Skeletal muscle tissue (tissue), 4 donors: ENCODE data around the gene BICC1. TPM values are rescaled to one million over a fixed set of nuclear protein-coding genes. Genes with fewer than 3 reads are reported as not detected.

Source experiments
- H3K27ac ChIP-seq: one replicate; pipeline ENCODE4 v1.7.0; 2013; ENCODE audit warnings: mild to moderate bottlenecking, low read depth, low read length, inconsistent platforms
- H3K27me3 ChIP-seq, 3 donors: one replicate each; pipeline ENCODE4 v1.7.0; 2013; ENCODE audit warnings: low read length in 3 of 3; ENCODE audit not compliant: control insufficient read depth in 3 of 3, insufficient read depth in 3 of 3
- H3K36me3 ChIP-seq, 3 donors: one replicate each; pipeline ENCODE4 v1.7.0; 2013; ENCODE audit warnings: low read length in 3 of 3; ENCODE audit not compliant: control insufficient read depth in 3 of 3, insufficient read depth in 3 of 3
- H3K4me1 ChIP-seq, 3 donors: one replicate each; pipeline ENCODE4 v1.7.0; 2013; ENCODE audit warnings: low read length in 3 of 3, mild to moderate bottlenecking in 3 of 3; ENCODE audit not compliant: control insufficient read depth in 3 of 3, insufficient read depth in 3 of 3
- H3K4me3 ChIP-seq, 3 donors: one replicate each; pipeline ENCODE4 v1.7.0; 2013; ENCODE audit warnings: low read length in 3 of 3
- H3K9ac ChIP-seq, 3 donors: one replicate each; pipeline ENCODE4 v1.7.0; 2013; ENCODE audit warnings: low read length in 3 of 3, mild to moderate bottlenecking in 3 of 3, moderate library complexity in 2 of 3, low read depth in 1 of 3
- H3K9me3 ChIP-seq, 3 donors: one replicate each; pipeline ENCODE4 v1.7.0; 2013; ENCODE audit warnings: low read length in 3 of 3; ENCODE audit not compliant: control insufficient read depth in 3 of 3
- total RNA-seq: library from RNA; depleted of rRNA; stranded (reverse); fragments of >200 nt; gene quantifications from one replicate; pipeline ENCODE4 v1.2.3, GENCODE V29; 2014
- donor health status: Osteomylitis.

The BICC1 gene
- total RNA-seq, 1 donor from 2014 or later: 25.6 TPM

DNA sequence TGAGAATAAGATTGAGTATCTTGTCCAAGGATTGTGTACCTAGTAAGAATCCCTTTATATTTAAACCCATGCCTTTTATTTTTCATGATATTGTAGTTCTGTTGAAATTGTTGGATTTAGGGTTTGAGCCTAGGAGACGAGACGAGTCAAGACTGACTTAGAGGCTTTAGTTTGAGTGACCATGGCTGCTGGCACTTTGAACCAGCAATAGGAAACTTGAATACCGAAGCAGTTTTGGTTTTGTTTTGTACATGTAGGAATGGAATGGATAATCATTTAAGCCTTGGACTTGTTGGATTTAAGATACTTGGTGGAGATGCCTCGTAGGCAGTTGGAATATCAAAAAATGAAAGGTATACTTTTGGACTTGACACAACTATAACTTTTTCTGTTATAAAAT, 229.0 kb downstream of the BICC1 start:
- Histone ChIP-seq H3K4me3 (peak overlapping the region in 1 of 3 donors; percentile 27), H3K4me1 (peaks cover 0 to 4% (median 3%) of the 10 kb centered on the region in 3 donors), H3K9ac (no peak overlapping the region), H3K27me3 (no peaks in the 10 kb centered on the region), H3K36me3 (no peaks in the 10 kb centered on the region), H3K9me3 (no peaks in the 10 kb centered on the region), H3K27ac (peak overlapping the region; percentile 46)

DNA sequence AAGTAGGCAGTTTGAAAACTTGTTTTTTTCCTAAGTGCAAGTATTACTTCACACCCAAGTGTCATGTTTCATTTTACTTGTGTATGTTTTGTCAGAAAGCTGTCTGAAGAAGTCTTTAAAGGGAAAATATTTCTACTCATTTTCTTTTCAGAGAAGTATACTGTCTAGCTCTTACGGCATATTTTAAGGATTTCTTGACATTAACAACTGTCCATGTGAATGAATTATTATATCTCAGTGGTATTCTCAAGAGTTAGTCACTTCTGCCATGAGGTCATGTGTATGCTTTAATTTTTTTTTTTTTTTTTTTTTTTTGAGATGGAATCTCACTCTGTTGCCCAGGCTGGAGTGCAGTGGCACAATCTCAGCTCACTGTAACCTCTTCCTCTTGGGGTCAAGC, 229.5 kb downstream of the BICC1 start:
- Histone ChIP-seq H3K4me1 (peaks cover 0 to 8% (median 6%) of the 10 kb centered on the region in 3 donors), H3K4me3 (peak overlapping the region in 1 of 3 donors; percentile 27), H3K36me3 (no peaks in the 10 kb centered on the region), H3K27ac (peak overlapping the region; percentile 46), H3K9ac (no peak overlapping the region), H3K27me3 (no peaks in the 10 kb centered on the region), H3K9me3 (no peaks in the 10 kb centered on the region)

DNA sequence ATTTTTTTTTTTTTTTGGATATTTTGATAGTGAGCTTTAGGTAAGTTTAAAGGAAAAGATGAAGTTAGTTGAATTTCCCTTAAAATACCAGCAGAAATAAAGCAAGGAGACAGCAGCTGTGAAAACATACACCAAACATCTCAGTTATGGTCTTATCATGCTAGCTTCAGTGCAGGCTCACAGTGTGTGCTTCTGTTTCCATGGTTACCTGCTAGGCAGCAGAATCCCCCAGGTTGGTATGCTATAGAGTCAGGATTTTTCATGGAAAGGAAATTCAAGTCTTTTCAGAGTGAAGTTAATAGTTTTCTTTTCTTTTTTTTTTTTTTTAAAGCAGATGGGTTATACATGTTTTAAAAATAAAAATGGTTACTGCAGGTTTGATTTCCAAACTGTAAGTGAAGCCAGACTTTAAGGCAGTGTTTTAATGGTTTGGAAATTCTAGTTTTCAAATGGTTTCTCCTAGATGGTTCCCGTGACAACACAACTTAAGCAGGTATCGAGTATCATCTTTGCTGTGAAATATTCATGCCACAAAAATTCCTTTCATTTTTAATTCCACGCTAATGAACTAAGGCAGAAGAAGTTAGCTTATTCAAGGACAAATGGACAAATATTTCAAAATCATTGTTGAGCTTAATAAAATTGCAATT, 230.9 kb downstream of the BICC1 start:
- peaks cover 0 to 8% (median 6%) of the 10 kb centered on the region in 3 donors for H3K4me1 ChIP-seq
- no peaks in the 10 kb centered on the region for H3K36me3 ChIP-seq
- H3K27ac ChIP-seq: no peak overlapping the region
- H3K9me3 ChIP-seq: no peaks in the 10 kb centered on the region
- H3K9ac ChIP-seq: no peak overlapping the region
- H3K27me3 ChIP-seq: no peaks in the 10 kb centered on the region
- no peak overlapping the region for H3K4me3 ChIP-seq

DNA sequence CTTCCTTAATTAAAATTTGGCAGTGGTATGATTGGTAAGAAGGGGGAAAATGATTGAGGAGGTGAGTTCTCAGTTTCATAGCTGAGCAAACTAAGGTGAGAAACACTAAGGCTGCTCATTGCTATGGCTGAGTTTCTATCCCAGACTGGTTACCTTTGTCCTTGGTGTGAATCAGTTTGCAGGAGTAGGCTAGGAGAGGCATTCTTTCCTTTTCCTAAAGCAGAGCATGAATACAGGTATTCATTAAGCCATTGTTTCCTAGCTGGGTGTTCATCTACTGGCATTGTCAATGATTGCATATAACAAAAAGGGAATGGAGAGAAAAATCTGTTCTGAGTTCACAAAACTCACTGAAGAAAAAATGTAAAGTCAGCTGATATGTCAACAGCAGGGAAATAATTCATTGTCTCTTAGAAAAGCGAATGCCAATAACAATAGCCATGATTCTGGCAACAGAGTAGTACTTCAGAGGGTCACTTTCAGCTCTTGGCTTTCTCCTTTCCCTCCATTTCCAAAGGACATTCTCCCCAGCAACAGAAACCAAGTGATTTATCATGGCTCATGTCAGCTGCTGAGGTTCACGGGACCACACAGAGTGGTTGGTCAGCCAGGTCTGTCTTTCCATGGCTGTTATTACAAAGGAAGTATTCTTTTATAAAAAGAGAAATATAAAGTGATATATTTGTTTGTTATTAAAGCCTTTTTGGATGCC, 234.0 kb downstream of the BICC1 start:
- no peak overlapping the region for H3K4me3 ChIP-seq
- H3K9ac ChIP-seq: no peak overlapping the region
- H3K36me3 ChIP-seq: no peaks in the 10 kb centered on the region
- no peaks in the 10 kb centered on the region for H3K27me3 ChIP-seq
- H3K27ac ChIP-seq: no peak overlapping the region
- peaks cover 0 to 11% (median 3%) of the 10 kb centered on the region in 3 donors for H3K4me1 ChIP-seq
- H3K9me3 ChIP-seq: no peaks in the 10 kb centered on the region

DNA sequence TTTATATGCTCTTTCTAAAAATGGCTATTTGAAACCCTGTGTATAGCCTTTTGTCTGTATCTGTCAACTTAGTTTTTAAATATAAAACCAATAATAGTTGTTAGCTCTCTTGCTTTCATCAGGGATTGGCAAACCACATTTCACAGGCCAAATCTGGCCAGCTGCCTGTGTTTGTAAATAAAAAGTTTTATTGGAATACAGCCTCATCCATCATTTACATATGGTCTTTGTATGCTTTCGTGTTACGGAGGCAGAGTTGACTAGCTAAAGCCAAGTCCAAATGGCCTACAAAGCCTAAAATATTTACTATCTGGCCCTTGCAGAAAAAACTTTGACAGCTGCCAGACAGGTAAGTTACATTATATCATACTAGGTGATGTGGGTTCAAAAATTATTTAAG, 235.0 kb downstream of the BICC1 start:
- H3K27ac ChIP-seq: no peak overlapping the region
- no peaks in the 10 kb centered on the region for H3K27me3 ChIP-seq
- no peak overlapping the region for H3K4me3 ChIP-seq
- H3K9me3 ChIP-seq: no peaks in the 10 kb centered on the region
- peaks cover 0 to 11% (median 3%) of the 10 kb centered on the region in 3 donors for H3K4me1 ChIP-seq
- H3K9ac ChIP-seq: no peak overlapping the region
- H3K36me3 ChIP-seq: no peaks in the 10 kb centered on the region

DNA sequence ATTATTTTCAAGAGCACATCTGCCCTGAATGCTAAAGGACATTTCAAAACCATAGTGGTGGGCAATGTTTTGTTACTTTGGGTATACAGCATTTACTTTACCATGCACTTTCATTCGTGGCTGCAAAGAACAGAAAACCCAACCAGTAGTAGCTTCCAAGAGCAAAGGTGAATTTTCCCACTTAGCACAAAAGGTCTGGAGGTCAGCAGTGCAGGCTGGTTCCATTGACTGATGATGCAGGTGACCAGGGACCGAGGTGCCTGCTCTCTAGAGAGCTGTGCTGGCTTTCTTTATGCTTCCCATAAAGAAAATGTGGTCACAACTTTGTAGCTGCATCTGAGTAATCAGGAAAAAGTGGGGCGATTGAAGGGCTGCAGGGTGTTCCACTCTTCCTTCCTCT, 240.0 kb downstream of the BICC1 start:
- H3K9ac ChIP-seq: no peak overlapping the region
- no peaks in the 10 kb centered on the region for H3K9me3 ChIP-seq
- no peaks in the 10 kb centered on the region for H3K36me3 ChIP-seq
- H3K27ac ChIP-seq: no peak overlapping the region
- H3K4me3 ChIP-seq: no peak overlapping the region
- H3K4me1 ChIP-seq: peaks cover 11 to 27% (median 14%) of the 10 kb centered on the region in 3 donors
- H3K27me3 ChIP-seq: no peaks in the 10 kb centered on the region

DNA sequence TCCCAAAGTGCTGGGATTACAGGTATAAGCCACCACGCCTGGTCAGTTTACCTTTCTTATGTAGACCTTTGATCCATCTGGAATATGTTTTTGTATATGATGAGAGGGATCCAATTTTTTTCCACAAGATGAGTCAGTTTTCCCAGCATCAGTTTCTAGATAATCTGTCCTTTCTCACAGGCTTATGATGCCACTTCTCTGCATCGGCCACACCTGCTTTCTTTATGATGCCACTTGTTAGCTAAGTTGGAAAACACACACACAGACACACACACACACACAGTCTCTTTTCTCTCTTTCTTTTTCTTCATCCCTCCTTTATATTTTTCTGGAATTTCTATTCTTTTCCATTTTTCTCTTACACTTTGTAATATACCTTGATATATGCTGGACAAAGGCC, 240.8 kb downstream of the BICC1 start:
- no peaks in the 10 kb centered on the region for H3K9me3 ChIP-seq
- no peaks in the 10 kb centered on the region for H3K27me3 ChIP-seq
- no peak overlapping the region for H3K9ac ChIP-seq
- H3K4me3 ChIP-seq: no peak overlapping the region
- peaks cover 12 to 34% (median 16%) of the 10 kb centered on the region in 3 donors for H3K4me1 ChIP-seq
- H3K36me3 ChIP-seq: no peaks in the 10 kb centered on the region
- H3K27ac ChIP-seq: peak overlapping the region; percentile 10

DNA sequence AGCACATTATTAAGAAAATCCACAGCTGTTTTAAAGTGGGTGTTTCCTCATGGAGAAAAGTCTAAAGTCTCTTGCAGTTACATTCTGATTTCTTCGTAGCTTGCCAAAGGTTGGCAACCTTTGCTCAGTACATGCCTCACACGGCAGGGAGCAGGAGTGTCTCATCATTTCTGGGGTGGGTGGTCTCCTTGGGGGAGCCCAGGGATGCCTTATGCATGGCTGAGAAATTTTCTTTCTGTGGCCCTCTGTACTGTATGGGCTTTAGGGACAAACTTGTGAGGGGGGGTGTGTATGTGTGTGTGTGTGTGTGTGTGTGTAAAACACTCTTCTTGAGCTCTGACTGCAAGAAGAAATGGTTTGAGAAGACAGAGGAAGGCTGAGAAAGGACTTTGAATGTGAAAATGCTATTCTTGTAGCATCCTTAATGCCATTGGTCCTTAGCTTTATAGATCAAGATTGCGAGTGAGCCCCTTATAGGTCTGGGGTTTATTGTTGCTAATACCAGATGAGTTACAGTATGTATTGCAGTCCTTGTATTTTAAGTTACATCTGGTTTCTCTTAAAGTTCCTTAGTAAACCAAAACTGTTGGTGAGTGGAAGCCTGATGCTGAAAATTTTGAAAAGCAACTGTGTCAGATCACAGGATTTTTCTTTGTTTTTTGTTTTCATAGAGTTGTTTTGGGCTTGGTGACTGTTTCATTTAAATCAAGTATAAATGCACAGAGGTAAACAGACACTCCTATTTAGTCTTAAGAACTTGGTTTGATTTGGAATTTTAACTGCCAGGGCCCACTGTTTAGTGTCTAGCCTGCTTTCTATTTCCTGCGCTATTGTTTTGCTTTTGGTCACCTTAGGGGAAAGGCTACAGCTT, 242.0 kb downstream of the BICC1 start:
- Histone ChIP-seq H3K9ac (peak overlapping the region in 1 of 3 donors; percentile 28), H3K27me3 (no peaks in the 10 kb centered on the region), H3K27ac (peak overlapping the region; percentile 74), H3K9me3 (no peaks in the 10 kb centered on the region), H3K4me3 (no peak overlapping the region), H3K36me3 (no peaks in the 10 kb centered on the region), H3K4me1 (peaks cover 12 to 31% (median 16%) of the 10 kb centered on the region in 3 donors)

DNA sequence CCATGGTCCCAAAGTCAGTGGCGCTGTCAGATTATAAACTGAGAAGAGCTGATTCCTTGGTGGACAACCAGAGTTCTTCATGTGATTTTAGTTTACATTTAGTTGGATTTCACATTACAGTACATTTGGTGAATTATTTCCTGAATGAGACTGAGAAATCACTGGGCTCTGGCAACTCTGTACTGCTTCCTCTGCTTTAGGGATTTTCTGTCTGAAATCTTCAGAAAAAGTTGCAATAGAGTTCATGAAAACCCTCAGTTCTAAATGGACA, 242.6 kb downstream of the BICC1 start:
- Histone ChIP-seq H3K9ac (peak overlapping the region in 1 of 3 donors; percentile 28), H3K27ac (peak overlapping the region; percentile 74), H3K4me1 (peaks cover 12 to 31% (median 16%) of the 10 kb centered on the region in 3 donors), H3K9me3 (no peaks in the 10 kb centered on the region), H3K4me3 (no peak overlapping the region), H3K36me3 (no peaks in the 10 kb centered on the region), H3K27me3 (no peaks in the 10 kb centered on the region)

DNA sequence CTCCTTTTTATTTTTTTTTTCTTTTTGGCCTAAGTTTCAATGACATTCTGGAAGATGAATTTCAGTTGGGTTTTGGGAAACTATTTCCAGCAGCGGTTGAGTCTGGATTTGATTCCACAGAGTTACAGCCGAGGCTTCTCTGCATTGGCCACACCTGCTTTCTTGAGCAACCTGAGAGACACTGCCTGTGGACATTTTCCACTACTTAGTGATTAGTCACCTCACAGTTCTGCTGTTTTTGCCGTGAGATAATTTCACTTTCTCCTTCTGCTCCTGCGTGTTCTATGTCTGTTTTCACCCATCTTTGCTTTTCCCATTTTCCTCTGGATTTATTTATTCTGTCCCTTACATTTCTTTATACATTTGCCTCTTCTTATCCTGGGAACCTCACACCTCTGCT, 243.0 kb downstream of the BICC1 start:
- H3K9ac ChIP-seq: peak overlapping the region; percentile 25 to 54 (median 51)
- H3K9me3 ChIP-seq: no peaks in the 10 kb centered on the region
- H3K27me3 ChIP-seq: no peaks in the 10 kb centered on the region
- H3K4me3 ChIP-seq: peak overlapping the region; percentile 17 to 52 (median 41)
- no peaks in the 10 kb centered on the region for H3K36me3 ChIP-seq
- peaks cover 12 to 31% (median 16%) of the 10 kb centered on the region in 3 donors for H3K4me1 ChIP-seq
- H3K27ac ChIP-seq: peak overlapping the region; percentile 74
